Stimulated activated CD8-positive, alpha-beta memory T cell treated with anti-CD3 and anti-CD28 coated beads, Interleukin-4, amount 100 ng/mL, for 48 hours (primary cell): ENCODE measurements around the gene GJD3.
A peak's percentile ranks its signal among the peaks of the same experiment; 100 is the strongest.

ENCODE experiments used
- DNase-seq: peaks from one replicate; pipeline ENCODE4 v3.0.0-alpha.2; 2020

GJD3 gene

DNA sequence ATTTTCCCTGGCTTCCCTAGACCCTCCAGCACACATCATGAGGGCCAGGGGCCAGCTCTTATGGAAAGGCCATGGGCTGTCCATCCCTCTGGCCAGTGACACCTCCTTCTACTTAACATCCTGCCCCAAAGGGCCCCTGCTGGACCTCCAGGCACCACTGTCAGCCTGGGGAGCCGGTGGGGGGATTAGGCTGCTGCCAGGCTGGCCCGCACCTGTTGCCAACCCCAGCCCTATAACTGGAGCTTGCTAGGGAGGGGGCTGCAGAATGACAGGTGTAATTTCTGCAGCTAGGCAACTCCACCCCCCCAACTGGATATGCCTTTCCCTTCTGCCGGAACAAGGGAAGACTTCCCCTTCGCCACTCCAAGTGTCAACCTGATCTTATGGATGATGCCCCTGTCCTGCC is 43.0 kb downstream of the GJD3 start:
- no peak for DNase-seq

DNA sequence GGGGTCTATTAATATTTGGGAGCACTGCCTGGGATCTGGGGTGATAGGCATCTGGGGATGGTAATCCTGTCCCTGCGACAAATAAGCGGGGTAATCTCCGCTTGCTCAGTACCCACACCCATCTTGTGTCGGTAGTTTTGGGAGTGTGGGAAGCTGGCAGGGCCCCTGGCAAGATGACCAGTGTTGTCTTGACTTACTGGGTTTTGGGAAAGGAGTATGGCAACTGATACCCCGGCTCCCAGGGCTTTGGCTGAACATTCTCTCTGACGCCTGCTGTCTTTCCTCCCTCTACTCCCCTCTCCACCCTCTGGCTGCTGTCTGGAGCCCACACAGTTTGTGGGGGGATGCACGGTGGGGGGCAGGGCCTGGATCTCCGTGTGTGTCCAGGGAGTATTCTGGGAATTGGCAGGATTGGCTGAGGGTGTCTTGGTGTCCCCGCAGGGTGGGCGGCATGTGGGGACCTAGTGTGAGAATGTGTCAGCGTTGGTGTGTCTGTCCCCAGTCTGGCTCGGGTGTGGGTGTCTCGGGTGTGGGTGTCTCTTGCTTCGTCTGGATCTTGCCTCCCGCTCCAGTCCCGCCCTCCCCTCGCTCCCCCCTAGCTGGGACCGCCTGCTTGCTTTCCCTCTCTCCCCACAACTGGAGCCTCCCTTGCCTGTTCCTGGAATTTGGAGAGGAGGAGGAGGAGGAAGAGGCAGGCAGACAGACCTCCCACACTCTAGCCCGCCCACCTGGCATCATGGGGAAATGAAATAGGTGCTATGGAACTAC is 43.6 kb downstream of the GJD3 start:
- peak; percentile 38 for DNase-seq

DNA sequence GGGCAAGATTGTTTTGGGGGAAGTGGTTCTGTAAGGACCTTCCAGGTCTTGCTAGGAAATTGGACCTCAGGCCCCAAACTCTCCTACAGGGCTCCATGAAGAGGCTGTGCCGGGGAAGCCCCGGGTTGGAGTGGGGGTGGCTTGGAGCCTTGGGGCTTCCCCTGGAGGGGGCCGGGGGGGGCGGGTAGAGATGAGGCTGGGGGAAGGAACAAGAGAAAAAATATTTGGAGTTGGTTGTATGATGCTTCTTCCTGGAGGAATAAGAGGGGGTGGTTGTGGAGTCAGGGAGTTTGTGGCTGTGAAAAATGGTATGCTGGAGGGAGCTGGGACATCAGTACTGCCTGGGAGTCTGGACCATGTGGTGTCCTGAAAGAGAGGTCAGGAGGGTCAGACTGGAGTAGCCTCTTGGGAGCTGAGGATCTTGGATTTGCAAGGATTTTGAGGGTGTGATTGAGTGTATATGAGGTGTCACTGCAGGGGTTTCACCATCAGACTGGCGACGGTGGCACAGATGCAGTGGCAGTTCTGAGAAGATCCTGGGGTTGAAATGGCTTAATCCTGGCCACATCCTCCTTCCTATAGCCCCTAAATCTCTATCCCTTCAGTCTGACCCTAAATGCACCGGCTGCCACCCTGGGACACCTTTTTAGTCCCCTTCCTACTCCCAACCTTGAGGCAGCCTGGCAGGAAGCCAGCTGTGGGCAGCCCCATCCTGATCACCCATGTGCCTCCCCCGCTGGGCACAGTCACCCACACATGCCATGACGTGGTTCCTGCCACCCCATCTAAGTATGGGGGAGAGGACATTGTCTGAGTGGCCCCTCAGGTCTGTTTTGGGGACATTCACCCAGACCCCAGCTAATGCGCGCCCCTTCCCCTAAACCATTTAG is 44.6 kb downstream of the GJD3 start:
- peak; percentile 80 for DNase-seq

DNA sequence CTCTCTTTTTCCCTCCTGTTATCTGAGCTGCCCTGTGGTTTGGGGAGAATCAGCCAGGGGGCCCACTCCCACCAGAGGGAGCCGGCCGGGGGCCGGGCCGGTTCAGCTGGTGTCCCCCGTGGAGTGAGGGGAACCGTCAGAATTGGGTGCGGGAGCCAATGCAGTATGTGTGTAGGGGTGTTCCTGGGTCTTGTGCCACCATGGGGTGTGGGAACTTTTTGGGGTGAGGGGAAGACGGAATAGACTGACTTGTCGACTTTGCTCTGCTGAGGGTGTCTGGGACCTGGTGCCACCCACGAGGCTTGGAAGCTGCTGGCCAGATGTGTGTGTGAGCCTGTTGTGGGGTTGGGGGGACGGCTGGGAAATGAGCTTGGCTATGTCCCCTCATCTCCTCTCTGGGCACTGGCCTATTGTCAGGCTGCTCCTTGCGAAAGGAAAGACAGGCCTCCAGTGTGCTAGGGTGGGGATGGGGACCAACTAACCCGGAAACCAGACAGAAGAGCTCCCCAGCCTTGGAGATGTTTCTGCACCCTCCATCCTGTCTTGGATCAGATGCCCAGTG is 45.6 kb downstream of the GJD3 start:
- DNase-seq = peak; percentile 36

DNA sequence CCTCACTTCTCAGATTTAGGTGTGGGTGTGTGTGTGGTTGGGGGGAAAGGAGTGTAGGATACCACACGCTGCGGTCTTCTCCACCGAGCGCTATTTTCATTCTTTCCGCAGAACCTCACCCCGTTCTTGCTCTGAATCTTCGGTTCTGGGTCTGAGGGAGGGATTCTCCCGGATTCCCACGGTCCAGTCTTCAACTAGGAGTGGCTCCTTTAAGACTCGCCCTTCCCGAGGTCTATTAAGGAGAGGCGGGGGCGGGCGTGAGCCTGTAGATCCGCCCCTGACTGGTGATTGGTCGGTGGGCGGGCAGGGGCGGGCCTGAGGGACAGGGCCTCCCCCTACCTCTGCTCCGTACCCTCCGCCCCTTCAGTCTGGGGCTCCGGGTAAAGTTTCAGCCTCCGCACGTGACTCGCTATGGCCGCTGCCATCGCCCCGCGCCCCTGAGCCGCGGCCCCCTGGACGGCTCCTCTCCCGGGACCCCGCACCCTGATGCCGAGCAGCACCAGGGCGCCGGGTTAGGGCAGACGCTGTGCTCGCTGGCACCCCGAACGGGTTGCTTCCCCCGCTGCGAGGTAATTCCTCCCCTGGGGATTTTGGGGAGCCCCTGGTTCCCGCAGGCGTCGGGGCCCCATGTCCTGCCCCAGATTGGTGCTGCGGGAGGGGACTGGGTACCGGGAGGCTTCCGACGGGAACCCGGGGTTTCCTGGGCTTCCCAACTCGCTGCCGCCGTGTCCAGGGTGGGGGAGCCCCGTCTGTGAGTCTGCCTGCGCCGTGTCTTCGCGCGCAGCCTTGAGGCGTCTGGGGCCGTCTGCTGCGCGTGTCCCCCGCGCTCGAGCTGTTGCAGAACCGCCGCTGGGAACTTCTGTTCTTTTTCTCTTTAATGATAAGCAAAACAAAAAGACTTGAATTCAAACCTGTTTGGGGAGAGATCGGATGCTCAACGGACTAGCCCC is 46.4 kb downstream of the GJD3 start:
- DNase-seq = peak; percentile 93

DNA sequence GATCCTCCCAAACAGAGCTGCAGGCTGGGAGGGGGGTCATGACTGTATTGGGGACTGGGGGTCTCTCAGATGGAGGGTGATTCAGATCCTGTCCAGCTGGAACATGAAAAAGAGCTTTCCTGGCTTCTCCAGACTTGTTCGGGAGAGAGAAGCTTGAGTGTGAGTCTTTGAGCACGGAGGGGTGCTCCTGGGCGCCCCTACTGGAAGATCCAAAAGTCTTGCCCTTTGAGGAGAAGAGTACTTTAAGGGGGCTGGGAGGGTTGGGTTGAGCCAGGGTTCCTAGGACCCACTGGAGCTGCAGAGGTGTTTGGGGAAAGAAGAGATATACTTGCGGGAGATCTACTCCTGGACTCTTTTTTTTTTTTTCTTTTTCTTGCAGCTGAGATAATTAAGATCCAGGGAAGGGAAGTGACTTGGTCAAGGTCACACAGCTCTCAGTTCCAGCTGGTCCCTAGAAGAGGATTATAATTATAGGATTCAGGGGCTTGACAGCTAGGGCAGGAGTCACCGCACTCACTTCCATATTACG is 47.1 kb downstream of the GJD3 start:
- DNase-seq = no peak

DNA sequence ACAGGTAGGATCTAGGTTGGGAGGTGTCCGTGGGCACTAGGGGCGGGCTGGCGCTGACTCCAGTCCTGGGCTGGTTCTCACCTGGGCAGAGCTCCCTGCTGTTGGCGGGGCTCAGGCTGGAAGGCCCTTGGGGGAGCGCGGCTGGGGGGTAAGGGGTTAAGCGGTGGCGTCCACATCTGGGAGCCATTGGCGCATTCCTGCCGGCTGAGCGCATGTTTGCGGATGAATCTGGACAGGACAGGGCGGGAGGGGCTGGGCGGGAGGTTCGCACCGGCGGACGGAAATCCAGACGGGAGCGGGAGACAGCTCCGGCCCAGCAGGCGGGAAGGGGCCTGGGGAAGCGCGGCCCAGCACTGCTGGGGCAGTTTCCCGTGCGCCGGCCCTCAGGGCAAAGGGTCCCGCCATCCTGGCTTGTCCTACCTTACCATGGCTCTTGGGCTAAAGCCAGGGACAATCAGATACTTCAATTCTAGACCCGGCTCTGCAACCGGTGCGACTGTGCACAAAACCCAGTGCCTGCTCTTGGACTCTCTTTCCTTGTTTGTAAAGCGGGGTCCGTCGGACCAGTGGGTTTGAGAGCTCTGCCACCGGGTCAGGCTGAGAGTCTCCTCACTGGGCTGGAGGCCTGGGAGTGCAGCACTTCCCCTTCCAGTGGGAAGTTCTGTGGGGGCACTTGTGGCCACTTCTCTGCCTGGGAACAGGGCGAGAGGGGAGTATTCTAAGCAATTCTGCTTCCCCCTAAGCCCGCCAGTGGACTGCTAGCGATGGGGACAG is 47.8 kb downstream of the GJD3 start:
- no peak for DNase-seq

DNA sequence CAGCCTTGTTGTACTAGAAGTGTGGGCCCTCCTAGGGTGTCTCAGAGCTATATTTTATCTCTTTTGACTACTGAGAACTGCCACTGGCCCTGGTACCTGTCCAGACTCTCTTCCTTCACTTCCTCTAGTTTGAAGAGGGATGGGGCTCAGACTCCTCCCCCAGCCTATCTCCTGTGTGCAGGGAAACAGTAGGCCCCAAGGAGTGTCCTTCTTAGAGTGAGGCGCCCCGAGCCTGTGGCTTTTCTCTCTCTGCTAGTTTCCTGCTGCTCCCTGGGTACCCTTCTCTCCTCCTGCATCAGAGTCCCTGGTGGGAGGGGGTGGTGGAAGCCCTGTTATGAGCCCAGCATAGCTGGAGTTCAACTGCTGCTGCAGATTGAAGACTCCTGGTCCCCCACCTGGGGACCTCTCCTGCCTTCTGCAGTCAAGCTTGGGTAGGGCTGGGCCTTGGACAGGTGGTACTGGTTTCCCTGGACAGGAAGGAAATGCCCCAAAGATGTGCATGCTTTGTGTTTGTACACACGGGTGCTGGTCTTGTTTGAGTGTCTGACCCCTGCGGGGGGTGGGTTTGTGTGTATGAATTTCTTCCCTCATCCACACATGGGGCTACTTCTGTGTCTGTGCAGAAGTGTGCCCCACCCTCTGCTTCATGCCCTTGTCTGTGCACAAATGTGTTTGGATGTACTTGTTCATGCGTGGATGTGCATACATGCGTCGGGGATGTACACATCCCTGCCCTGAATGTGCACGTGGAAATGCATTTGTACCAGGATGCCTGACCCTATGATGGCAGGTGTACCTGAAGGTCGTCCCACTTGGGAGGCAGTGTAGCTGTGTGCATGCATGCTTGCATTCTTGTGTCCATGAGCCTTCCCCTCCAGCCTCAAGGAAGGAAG is 48.6 kb downstream of the GJD3 start:
- no peak for DNase-seq

DNA sequence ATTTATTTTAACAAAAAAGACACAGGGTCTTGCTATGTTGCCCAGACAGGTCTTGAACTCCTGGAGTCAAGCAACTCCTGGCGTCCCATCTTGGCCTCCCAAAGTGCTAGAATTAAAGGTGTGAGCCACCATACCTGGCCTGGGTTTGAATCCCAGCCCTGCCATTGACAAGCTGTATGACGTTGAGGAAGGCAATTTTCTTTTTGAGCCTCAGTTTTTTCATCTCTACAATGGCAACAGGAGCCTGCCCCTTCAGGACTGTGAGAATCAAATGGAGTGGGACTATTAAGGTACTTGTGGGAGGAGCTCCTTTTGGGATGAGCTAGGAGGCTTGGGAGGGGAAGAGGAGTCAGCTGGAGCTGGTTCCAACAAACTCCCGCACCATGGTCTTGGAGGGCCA is 49.3 kb downstream of the GJD3 start:
- no peak for DNase-seq

DNA sequence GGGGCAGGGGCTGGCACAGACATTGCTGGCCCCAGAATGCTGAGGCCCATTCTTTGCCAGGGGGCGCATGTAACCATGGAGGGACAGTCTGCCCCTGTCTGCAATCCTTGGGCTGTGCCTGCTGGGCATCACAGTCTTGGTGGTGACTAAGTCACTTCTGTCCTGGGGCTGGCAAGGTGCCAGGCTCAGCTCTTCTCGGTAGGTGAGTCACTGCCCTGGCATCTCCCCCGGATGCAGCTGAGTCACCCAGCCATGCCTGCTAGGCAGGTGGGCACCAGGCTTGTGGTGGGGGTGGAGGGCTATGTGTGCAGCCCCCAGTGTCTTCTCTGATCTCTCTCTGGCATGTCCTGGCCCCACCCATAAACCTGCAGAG is 50.0 kb downstream of the GJD3 start:
- DNase-seq = peak; percentile 87

DNA sequence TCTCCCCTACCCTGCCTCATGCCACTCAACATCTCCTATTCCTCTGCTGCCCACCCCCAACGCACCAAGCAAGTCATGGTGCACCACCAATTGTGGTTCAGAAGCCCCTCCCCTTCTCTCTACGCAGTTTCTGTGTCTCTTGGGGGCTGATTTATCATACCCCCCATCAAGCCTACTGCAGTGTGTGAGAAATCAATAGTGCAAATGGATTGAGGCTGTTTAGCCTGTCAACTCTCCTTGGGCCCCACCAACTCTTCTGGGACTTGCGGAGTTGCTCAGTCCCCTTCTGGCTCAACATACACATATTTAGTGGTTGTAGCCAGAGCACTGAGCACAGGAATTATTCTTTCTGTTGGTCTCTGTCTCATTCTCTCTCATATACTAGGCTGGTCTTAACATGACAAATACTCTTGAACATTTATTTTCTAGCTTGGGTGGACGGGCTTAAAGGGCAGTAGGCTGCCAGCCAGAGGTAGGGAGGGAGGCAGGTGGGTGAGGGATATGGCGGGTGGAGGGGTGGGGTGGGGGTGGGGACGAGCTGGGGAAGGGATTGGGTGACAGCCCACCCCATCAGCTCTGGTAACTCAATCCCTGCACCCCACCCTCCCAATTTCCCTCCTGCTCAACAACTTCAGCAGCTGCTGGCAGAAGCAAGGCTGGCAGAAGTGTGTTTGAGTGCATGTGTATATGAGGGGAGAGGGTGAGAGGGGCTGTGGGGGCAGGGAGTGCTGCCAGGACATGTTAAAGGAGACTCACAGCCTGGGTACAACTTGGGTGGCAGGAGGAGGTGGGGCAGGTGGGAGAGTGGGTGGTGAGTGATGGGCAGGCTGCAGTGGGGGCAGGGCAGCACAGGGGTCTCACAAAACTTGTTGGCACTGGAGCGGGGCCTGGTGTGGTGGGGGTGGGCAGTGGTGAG is 50.6 kb downstream of the GJD3 start:
- no peak for DNase-seq
